IPS-18c (cell line): ENCODE data around the gene POMGNT1.
"Not testable (repeated sequence)": the region's sequence is repeated elsewhere in the genome, so short reads cannot be mapped to it uniquely, and the experiment has no call there.

ENCODE experiments used
- H3K4me3 ChIP-seq: 2 replicates; pipeline ENCODE4 v1.7.0; 2013; ENCODE audit warnings: low read depth, mild to moderate bottlenecking, low read length, moderate library complexity; ENCODE audit not compliant: insufficient read depth
- H3K9me3 ChIP-seq: one replicate; pipeline ENCODE4 v1.6.1; 2013; ENCODE audit warnings: mild to moderate bottlenecking, low read length, moderate library complexity; ENCODE audit not compliant: control insufficient read depth, insufficient read depth

The POMGNT1 gene

DNA sequence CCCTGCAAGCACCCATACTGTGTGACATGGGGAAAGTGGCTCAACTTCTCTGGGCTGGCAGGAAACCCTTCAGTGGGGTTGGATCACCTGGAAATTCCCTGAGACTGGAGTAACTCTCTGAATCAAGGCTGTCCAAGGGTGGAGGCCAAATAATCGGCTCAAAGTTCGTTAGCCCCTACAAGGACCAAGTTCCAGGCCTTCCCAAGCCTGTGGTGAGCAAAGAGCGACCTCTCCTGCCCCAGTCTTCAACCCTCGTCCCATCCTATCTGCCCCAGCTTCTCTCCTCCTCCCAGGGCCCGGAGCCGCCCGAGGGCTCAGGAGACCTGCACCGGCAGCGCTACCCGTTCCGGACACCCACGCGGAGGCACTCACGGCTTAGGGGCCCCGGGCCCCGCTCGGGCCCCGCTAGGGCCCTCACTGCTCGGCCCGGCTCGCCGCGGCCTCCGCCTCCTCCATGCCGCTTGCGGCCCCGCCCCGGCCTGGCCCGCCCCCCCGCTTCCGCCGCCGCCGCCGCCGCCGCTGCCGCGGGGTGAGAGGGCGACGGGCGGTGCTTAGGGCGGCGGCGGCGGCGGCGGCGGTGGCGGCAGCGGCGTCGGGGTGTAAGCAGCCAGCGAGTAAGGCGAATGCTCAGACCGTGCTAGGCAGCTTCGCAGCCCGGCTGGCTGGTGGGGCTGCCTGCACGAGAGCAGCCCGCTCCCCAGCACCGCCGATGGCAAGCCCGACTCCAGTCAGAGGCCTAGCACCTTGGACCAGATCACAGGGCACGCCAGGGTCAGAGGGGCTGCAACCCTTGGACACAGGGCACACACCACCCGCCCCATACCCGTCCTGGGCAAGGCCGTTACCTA lies at the start of gene POMGNT1:
POMGNT1 (minus strand) TSS at position 471 of the 848 bp plus-strand sequence. CDS start 613 bp downstream, outside the sequence.
- no peaks in the 10 kb centered on the region for H3K9me3 ChIP-seq

DNA sequence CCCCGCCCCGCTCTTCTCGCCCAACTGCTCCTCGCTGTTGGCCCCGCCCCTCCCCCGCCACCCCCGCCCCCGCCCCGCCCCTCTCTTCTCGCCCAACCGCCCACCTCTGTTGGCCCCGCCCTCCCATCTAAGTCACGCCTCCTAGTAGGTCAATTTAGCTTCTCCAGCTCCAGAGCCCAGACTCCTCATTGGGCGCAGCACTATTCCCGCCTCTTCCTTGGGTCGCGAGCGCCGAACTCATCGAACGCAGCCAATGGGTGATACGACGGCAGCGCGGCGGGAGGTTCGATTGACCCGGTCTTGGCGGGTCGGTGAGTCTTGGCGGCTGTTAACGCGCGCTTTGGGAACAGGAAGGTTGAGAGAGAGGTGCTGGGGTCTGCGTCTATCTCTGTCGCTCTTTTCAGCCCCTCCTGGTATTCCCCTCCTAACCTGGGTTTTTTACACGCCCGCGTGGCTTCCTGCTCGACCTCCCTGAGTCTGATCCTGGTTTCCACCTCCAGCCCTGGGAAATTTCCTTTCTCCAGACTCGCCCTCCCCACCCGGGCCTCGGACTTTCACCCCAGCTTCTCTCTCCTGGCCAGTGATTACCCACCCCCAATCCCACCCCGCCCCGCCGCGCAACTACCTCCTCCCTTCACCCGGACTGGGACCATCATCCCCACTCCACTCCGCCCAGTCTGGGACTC lies 49.3 kb upstream of the POMGNT1 start, which contains the start of gene RAD54L:
RAD54L (plus strand) TSS at position 328 of the 686 bp plus-strand sequence. CDS start 643 bp downstream, outside the sequence.
- peak within 1 kb of the TSS; percentile 87 for H3K4me3 ChIP-seq

More for the DNA sequence above, at the start of gene POMGNT1:
- H3K4me3 ChIP-seq: peak within 1 kb of the TSS; percentile 71

DNA sequence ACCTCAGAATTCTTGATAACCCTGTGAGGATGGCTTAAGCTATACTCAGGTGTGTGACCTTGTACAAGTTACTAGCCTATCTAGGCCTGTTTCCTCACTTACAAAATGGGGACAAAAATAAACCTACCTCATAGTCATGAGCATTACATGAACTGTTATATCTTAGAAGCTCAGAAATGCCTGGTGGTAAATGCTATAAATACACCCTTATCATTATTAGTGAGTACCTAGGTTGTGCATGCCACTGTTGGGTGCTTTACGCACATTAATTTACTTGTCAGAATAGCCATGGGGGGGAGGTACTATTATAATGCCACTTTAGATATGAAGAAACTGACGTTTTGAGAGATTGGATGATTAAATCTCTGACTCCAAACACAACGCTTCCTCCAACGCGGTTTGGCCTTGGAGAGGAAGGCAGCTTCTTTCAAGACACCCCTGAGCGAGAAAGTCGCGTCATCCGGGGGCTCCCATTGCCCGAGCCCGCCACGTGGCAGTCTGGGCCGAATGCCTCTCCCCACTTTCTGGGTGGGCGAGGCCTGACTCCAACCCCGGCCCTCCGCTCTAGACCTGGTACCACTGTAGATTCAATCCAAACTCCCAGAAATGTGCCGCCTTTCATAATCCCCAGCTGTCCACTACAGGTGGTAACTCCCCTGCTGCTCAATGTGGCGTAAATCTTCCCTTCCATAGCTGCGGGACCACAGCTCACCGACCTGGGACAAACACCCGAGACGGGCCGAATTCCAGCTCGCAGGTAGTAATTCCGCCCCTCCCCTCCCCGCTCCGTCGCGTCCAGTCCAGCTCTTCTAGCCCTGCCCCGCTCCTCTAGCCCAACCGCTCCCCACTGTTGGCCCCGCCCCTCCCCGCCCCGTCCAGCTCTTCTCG lies 48.6 kb upstream of the POMGNT1 start:
- H3K9me3 ChIP-seq: no peaks in the 10 kb centered on the region
- peak overlapping the region; percentile 87 for H3K4me3 ChIP-seq

More for the DNA sequence above, 49.3 kb upstream of the POMGNT1 start, which contains the start of gene RAD54L:
- H3K9me3 ChIP-seq: no peaks in the 10 kb centered on the region

DNA sequence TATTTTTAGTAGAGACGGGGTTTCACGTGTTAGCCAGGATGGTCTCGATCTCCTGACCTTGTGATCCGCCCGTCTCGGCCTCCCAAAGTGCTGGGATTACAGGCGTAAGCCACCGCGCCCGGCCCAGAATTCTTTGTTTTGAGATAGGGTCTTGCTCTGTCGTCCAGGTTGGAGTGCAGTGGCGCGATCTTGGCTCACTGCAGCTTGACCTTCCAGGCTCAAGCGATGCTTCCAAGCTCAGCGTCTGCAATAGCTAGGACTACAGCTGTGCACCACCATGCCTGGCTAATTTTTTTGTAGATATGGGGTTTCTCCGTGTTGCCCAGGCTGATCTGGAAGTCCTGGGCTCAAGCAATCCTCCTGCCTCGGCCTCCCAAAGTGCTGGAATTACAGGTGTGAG lies 47.9 kb upstream of the POMGNT1 start:
- H3K9me3 ChIP-seq, H3K4me3 ChIP-seq: not testable (repeated sequence)

DNA sequence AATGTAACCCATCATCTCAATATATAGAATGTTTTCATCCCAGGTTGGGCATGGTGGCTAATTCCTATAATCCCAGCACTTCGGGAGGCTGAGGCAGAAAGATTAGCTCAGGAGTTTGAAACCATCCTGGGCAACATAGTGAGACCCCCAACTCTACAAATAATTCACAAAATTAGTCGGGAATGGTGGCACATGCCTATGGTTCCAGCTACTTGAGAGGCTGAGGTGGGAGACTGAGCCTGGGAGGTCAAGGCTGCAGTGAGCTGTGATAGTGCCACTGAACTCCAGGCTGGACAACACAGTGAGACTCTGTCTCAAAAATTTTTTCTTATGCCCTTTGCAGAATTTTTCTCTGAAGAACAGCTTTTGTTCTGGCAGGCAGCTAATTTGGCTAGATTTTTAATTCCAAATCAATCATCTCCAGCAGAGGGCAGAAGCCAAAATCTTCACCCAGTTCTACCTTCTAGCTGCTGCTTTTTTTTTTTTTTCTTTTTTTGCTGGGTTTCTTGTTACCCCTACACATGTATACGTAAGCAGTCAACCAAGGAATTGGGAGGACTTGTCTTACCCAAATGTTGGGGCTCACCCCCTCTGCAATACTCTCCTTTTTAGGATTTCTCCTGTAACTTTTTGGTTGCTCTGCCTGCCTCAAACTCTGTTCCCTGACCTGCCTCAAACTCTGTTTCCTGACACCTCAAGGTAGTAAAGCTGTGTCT lies 46.6 kb upstream of the POMGNT1 start:
- Histone ChIP-seq H3K9me3 (no peaks in the 10 kb centered on the region), H3K4me3 (no peak overlapping the region)

DNA sequence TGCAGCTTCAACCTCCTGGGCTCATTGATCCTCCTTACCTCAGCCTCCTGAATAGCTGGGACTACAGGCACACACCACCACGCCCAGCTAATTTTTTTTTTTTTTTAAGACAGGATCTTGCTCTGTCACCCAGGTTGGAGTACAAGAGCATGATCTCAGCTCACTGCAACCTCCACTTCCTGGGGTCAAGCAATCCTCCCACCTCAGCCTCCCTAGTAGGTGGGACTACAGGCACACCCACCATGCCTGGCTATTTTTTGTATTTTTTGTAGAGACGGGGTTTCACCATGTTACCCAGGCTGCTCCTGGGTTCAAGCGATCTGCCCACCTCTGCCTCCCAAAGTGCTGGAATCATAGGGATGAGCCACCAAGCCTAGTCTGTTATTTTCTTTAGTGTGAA lies 45.6 kb upstream of the POMGNT1 start:
- not testable (repeated sequence) for H3K4me3 ChIP-seq, H3K9me3 ChIP-seq

- Histone ChIP-seq H3K9me3 (no peaks in the 10 kb centered on the region), H3K4me3 (no peak overlapping the region)
Measured at GRCh38 chr1:46242918-46243317, 44.7 kb upstream of the POMGNT1 start.

DNA sequence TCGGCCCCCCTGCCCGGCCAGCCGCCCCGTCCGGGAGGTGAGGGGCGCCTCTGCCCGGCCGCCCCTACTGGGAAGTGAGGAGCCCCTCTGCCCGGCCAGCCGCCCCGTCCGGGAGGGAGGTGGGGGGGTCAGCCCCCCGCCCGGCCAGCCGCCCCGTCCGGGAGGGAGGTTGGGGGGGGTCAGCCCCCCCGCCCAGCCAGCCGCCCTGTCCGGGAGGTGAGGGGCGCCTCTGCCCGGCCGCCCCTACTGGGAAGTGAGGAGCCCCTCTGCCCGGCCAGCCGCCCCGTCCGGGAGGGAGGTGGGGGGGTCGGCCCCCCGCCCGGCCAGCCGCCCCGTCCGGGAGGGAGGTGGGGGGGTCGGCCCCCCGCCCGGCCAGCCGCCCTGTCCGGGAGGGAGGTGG lies 43.5 kb upstream of the POMGNT1 start:
- H3K4me3 ChIP-seq: not testable (repeated sequence)

GRCh38 chr1:46238865-46239264 lies 40.6 kb upstream of the POMGNT1 start:
- not testable (repeated sequence) for H3K4me3 ChIP-seq

More for the DNA sequence above, 43.5 kb upstream of the POMGNT1 start:
- H3K9me3 ChIP-seq: not testable (repeated sequence)

GRCh38 chr1:46236882-46237281 lies 38.6 kb upstream of the POMGNT1 start:
- no peak overlapping the region for H3K4me3 ChIP-seq
- no peaks in the 10 kb centered on the region for H3K9me3 ChIP-seq

More at GRCh38 chr1:46238865-46239264, 40.6 kb upstream of the POMGNT1 start:
- not testable (repeated sequence) for H3K9me3 ChIP-seq

GRCh38 chr1:46231231-46231630 lies 33.0 kb upstream of the POMGNT1 start:
- not testable (repeated sequence) for H3K4me3 ChIP-seq, H3K9me3 ChIP-seq

DNA sequence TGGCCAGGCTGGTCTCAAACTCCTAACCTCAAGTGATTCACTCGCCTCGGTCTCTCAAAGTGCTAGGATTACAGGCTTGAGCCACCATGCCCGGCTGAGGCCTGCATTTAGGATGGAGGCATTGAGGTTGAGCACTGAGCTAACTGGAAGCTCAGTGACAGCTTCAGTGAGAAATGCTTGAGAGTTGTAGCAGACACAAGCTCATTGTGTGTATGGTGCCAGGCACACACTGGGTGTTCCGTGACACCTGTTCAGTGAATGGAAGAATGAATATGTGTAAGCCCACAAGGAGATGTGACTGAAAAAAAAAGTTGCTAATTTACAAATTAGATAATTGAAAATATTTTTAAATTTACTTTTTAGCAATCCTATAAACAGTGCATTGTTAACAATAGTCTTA lies 26.7 kb upstream of the POMGNT1 start:
- Histone ChIP-seq H3K4me3 (no peak overlapping the region), H3K9me3 (no peaks in the 10 kb centered on the region)

DNA sequence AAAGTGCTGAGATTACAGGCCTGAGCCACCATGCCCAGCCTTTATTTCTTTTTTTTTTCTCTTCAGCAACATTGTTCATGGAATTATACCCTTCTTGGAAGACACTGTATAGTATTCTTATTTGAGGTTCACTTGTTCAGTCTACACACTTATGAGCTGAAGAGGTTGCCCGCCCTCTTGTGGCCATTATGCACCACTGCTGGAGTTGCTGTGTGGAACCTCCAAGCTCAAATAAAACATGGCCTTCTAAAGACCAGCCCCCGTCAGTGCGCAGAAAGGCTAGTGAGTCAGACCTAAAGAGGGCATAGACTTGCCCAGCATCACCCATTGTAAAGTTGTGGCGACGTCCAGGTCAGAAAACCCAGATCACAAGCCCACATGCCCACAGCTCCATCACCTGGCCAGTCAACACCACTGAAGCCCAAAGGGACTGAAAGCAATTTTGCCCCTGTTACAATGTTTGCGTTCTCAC lies 25.3 kb upstream of the POMGNT1 start:
- Histone ChIP-seq H3K9me3 (no peaks in the 10 kb centered on the region), H3K4me3 (no peak overlapping the region)

DNA sequence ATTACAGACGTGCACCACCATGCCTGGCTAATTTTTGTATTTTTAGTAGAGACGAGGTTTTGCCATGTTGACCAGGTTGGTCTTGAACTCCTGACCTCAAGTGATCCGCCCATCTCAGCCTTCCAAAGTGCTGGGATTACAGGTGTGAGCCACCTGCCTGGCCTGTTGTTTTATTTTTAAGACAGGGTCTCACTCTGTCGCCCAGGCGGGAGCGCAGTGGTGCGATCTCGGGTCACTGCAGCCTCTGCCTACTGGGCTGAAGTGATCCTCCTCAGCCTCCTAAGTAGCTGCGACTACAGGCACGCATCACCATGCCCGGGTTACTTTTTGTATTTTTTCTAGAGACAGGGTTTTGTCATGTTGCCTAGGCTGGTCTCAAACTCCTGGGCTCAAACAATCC lies 24.8 kb upstream of the POMGNT1 start:
- H3K9me3 ChIP-seq, H3K4me3 ChIP-seq: not testable (repeated sequence)

- H3K9me3 ChIP-seq: peaks cover 2% of the 10 kb centered on the region
- no peak overlapping the region for H3K4me3 ChIP-seq
Measured at GRCh38 chr1:46221749-46222148, 23.5 kb upstream of the POMGNT1 start.

DNA sequence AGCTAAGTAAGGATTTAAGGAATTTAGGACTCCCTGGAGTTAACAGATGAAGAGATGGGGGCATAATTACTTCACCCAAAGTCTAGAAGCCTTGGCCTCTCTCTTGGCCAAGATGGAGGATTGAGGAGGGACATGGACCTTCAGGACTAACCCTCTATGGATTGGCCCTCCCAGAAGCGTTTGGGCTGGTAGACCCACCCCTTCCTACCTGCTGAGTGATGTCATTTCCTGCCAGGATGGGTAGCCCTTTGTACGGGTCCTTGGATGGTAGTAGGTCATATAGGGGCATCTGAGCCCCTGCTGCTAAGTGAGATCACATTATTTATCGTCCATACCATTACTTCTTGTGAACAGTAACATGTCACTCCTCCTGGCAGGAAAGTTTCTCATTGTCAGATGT lies 22.6 kb upstream of the POMGNT1 start:
- Histone ChIP-seq H3K4me3 (no peak overlapping the region), H3K9me3 (peaks cover 2% of the 10 kb centered on the region)
